Aorta (tissue), 5 donors: ENCODE data around the gene GEMIN7. TPM values are rescaled to one million over a fixed set of nuclear protein-coding genes. Genes with fewer than 3 reads are reported as not detected.
"Not testable (repeated sequence)": the region's sequence is repeated elsewhere in the genome, so short reads cannot be mapped to it uniquely, and the experiment has no call there.

ENCODE experiments used
- ATAC-seq: fragments of 200-7000 bp; cut with Tn5 transposase; one replicate; pipeline ENCODE4 v1.9.1; 2022; ENCODE audit warnings: moderate library complexity; ENCODE audit not compliant: low FRiP score
- DNase-seq, 2 donors: peaks; one replicate each; pipeline ENCODE4 v3.0.0-alpha.2; 2020
- H3K27ac ChIP-seq, 2 donors: one replicate each; pipeline ENCODE4 v1.5.1; 2013; ENCODE audit warnings: low read length in 2 of 2, mild to moderate bottlenecking in 2 of 2, moderate library complexity in 2 of 2, control low read depth in 1 of 2, inconsistent platforms in 1 of 2, low read depth in 1 of 2
- H3K27me3 ChIP-seq, 2 donors: one replicate each; pipeline ENCODE4 v1.6.1; 2013; ENCODE audit warnings: control low read depth in 1 of 2, low read length in 1 of 2, mild to moderate bottlenecking in 1 of 2, moderate library complexity in 1 of 2; ENCODE audit not compliant: insufficient read depth in 2 of 2, control insufficient read depth in 1 of 2
- H3K36me3 ChIP-seq, 2 donors: one replicate each; pipeline ENCODE4 v1.6.1; 2013; ENCODE audit warnings: control low read depth in 1 of 2, low read length in 1 of 2, mild to moderate bottlenecking in 1 of 2; ENCODE audit not compliant: insufficient read depth in 2 of 2, control insufficient read depth in 1 of 2
- H3K4me1 ChIP-seq, 2 donors: one replicate each; pipeline ENCODE4 v1.6.1; 2013; ENCODE audit warnings: low read length in 2 of 2, control low read depth in 1 of 2, mild to moderate bottlenecking in 1 of 2, moderate library complexity in 1 of 2; ENCODE audit not compliant: insufficient read depth in 2 of 2, control insufficient read depth in 1 of 2
- H3K4me3 ChIP-seq, 2 donors: one replicate each; pipeline ENCODE4 v1.5.1; 2013; ENCODE audit warnings: low read length in 2 of 2, control low read depth in 1 of 2, mild to moderate bottlenecking in 1 of 2
- H3K9me3 ChIP-seq: one replicate; pipeline ENCODE4 v1.6.1; 2013; ENCODE audit warnings: mild to moderate bottlenecking, low read length; ENCODE audit not compliant: control insufficient read depth
- WGBS, 2 donors: extraction: QIAGEN DNeasy Blood & Tissue Kit; methylation state at CpG; one replicate each; pipeline ENCODE4 v1.1.7; 2013; 5-methylcytosine and 5-hydroxymethylcytosine counted together
- intact Hi-C, 2 donors: fragments of 100-400 bp; cut with DNase I; formaldehyde crosslinking; loops; one replicate each; pipeline versions ENCODE4 v1.14.2 to v1.15.0; 2022
- polyA plus RNA-seq, 2 donors: library from polyadenylated mRNA; stranded (reverse); fragments of 200-250 nt; gene quantifications; one replicate each; pipeline ENCODE4 v1.2.3, GENCODE V29; 2013
- total RNA-seq, 2 donors: library from RNA; stranded (reverse); fragmentation: NEBNext Ultra II Directional; extraction: Animal tissue kit (Norgen Biotek cat#: 25700); gene quantifications; one replicate each; pipeline ENCODE4 v1.2.1, GENCODE V29; 2021
- donor health status: healthy with polysubstance abuse.
- donor health status: Bipolar disorder and iron deficiency.
- donor health status: DM: no; HTN: no; CAD: no.
- donor health status: DM: no; HTN: no; CAD: no.
- donor health status: DM: yes; HTN: yes; CAD: no.

Gene GEMIN7
- total and polyA plus RNA-seq, 4 donors: 6.4 to 13.5 (median 10.2) TPM

DNA sequence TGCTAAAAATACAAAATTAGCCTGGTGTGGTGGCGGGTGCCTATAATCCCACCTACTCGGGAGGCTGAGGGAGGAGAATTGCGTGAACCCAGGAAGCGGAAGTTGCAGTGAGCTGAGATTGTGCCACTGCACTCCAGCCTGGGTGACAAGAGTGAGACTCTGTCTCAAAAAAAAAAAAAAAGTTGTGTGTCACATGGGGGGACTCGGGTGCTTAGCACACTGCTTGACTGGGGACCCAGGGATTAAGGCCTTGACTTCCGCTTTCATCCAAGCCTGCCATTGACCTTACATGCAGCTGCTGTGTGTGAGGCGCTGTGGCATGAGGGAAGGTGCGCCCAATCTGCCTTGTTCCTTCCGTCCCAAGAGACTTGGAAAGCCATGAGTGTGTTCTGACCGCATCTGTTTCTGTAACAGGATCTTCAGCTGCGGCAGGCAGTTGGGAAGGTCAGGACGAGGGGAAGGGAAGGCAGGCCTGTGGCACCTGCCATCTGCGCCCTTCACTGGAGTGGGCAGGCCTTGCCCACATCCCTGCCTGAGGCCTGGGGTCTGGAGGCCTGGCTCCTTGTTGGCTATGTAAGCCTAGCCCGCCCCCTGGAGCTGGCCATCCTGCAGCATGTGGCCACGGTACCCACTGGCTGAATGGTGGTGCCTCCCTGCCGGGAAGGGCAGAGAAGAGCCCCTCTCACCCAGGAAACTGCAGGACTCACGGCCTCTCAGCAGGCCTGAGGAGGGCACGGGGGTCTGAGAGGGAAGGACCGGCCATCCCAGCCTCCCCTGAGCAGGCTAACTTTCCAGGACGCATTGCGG lies 37.0 kb downstream of the GEMIN7 start:
- no peaks in the 10 kb centered on the region for H3K27me3 ChIP-seq
- no peak overlapping the region for H3K27ac ChIP-seq
- no peaks in the 10 kb centered on the region for H3K36me3 ChIP-seq
- no peak for ATAC-seq
- DNase-seq: no peak
- H3K4me1 ChIP-seq: no peaks in the 10 kb centered on the region
- H3K4me3 ChIP-seq: no peak overlapping the region
- no peaks in the 10 kb centered on the region for H3K9me3 ChIP-seq
- 91 to 93% methylated on average over 21 of the region's 21 CpGs for WGBS, 2 donors
- intact Hi-C loops: no loop called here

- H3K27ac ChIP-seq: no peak overlapping the region
- no peaks in the 10 kb centered on the region for H3K9me3 ChIP-seq
- no peak overlapping the region for H3K4me3 ChIP-seq
- ATAC-seq (no peak), DNase-seq (no peak)
- H3K27me3 ChIP-seq: no peaks in the 10 kb centered on the region
- intact Hi-C loops: no loop called here
- no peaks in the 10 kb centered on the region for H3K4me1 ChIP-seq
- H3K36me3 ChIP-seq: no peaks in the 10 kb centered on the region
- 71 to 75% methylated on average over 15 to 16 of the region's 16 CpGs for WGBS, 2 donors
Observed at GRCh38 chr19:45117167-45117594, 38.1 kb downstream of the GEMIN7 start.

GRCh38 chr19:45117671-45118070 lies 38.6 kb downstream of the GEMIN7 start:
- Histone ChIP-seq H3K9me3 (no peaks in the 10 kb centered on the region), H3K36me3 (no peaks in the 10 kb centered on the region), H3K4me1 (no peaks in the 10 kb centered on the region), H3K27ac (no peak overlapping the region), H3K4me3 (no peak overlapping the region), H3K27me3 (no peaks in the 10 kb centered on the region)
- intact Hi-C loops: no loop called here
- WGBS, 2 donors: 72 to 77% methylated on average over 12 of the region's 12 CpGs
- ATAC-seq (no peak), DNase-seq (no peak)

- 69 to 77% methylated on average over 5 of the region's 5 CpGs for WGBS, 2 donors
- Histone ChIP-seq H3K9me3 (no peaks in the 10 kb centered on the region), H3K27me3 (no peaks in the 10 kb centered on the region), H3K36me3 (no peaks in the 10 kb centered on the region), H3K4me3 (no peak overlapping the region), H3K27ac (no peak overlapping the region), H3K4me1 (no peaks in the 10 kb centered on the region)
- ATAC-seq (no peak), DNase-seq (no peak)
- intact Hi-C loops: no loop called here
Observed at GRCh38 chr19:45118106-45118505, 39.0 kb downstream of the GEMIN7 start.

GRCh38 chr19:45118591-45119355 lies 39.7 kb downstream of the GEMIN7 start:
- H3K27me3 ChIP-seq, intact Hi-C loops, H3K9me3 ChIP-seq, ATAC-seq, H3K27ac ChIP-seq, H3K36me3 ChIP-seq, DNase-seq, H3K4me3 ChIP-seq, H3K4me1 ChIP-seq: not testable (repeated sequence)
- WGBS, 2 donors: 65 to 72% methylated on average over 18 of the region's 18 CpGs

DNA sequence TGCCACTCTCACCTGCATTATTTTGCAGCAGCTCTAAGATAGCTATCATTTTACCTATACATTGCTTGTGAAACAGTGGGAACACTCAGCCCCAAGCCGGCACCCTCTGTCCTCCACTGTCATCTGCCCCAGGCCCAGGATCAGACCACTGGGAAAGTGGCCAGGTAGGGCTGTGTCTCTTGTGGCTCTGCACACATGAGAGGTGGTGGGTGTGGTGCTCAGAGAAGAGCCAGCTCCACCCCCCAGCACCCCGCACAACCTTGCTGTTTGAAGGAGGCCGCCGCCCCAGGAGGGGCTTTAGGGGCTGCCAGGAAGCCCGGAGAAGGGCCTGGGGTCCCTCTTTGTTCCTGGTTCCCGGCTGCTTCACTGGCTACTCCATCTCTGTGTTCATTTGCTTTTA lies 40.5 kb downstream of the GEMIN7 start:
- H3K9me3 ChIP-seq: no peaks in the 10 kb centered on the region
- no peak for ATAC-seq
- H3K36me3 ChIP-seq: no peaks in the 10 kb centered on the region
- H3K4me1 ChIP-seq: no peaks in the 10 kb centered on the region
- 88 to 94% methylated on average over 6 of the region's 6 CpGs for WGBS, 2 donors
- no peak overlapping the region for H3K4me3 ChIP-seq
- no peak for DNase-seq
- H3K27ac ChIP-seq: no peak overlapping the region
- intact Hi-C loops: no loop called here
- no peaks in the 10 kb centered on the region for H3K27me3 ChIP-seq

DNA sequence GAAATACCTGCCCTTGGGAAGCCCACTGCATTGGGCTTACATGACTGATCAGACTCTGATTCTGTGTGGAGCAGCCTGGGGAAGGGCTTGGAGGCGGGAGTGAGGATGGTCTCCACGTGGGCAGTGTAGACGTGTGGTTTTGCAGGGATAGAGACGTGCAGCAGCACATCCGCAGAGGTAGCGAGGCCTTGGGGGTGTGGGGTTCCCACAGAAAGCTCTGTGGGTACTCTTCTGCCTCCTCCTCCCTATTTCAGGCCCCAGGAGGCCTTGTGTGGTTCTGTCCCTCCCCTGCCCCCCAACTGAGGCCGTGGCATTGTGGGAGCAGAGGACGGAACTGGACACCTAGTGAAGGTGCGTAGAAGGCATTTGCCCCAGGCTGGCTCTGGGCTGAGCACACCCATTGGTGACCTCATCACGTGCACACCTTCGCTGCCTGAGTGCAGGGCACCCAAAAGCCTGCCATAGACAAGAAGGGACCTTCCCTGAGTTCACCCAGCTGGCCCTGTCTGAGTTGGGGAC lies 42.8 kb downstream of the GEMIN7 start:
- H3K4me3 ChIP-seq: no peak overlapping the region
- WGBS, 2 donors: 86 to 89% methylated on average over 11 of the region's 11 CpGs
- H3K27ac ChIP-seq: no peak overlapping the region
- ATAC-seq (no peak), DNase-seq (no peak)
- no peaks in the 10 kb centered on the region for H3K27me3 ChIP-seq
- no peaks in the 10 kb centered on the region for H3K36me3 ChIP-seq
- no peaks in the 10 kb centered on the region for H3K9me3 ChIP-seq
- H3K4me1 ChIP-seq: no peaks in the 10 kb centered on the region
- intact Hi-C loops: no loop called here

- Histone ChIP-seq H3K4me1 (no peaks in the 10 kb centered on the region), H3K36me3 (no peaks in the 10 kb centered on the region), H3K4me3 (no peak overlapping the region), H3K9me3 (no peaks in the 10 kb centered on the region), H3K27ac (no peak overlapping the region), H3K27me3 (no peaks in the 10 kb centered on the region)
- no peak for ATAC-seq
- intact Hi-C loops: no loop called here
- DNase-seq: no peak
- WGBS, 2 donors: 83 to 86% methylated on average over 6 of the region's 6 CpGs
Observed at GRCh38 chr19:45122832-45123231, 43.8 kb downstream of the GEMIN7 start.
